ENCODE results near the gene DNASE1L3. TPM values are rescaled to one million over a fixed set of nuclear protein-coding genes. Genes with fewer than 3 reads are reported as not detected.

The DNASE1L3 gene, protein sequence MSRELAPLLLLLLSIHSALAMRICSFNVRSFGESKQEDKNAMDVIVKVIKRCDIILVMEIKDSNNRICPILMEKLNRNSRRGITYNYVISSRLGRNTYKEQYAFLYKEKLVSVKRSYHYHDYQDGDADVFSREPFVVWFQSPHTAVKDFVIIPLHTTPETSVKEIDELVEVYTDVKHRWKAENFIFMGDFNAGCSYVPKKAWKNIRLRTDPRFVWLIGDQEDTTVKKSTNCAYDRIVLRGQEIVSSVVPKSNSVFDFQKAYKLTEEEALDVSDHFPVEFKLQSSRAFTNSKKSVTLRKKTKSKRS
- not detected in 2 replicates for total RNA-seq

DNA sequence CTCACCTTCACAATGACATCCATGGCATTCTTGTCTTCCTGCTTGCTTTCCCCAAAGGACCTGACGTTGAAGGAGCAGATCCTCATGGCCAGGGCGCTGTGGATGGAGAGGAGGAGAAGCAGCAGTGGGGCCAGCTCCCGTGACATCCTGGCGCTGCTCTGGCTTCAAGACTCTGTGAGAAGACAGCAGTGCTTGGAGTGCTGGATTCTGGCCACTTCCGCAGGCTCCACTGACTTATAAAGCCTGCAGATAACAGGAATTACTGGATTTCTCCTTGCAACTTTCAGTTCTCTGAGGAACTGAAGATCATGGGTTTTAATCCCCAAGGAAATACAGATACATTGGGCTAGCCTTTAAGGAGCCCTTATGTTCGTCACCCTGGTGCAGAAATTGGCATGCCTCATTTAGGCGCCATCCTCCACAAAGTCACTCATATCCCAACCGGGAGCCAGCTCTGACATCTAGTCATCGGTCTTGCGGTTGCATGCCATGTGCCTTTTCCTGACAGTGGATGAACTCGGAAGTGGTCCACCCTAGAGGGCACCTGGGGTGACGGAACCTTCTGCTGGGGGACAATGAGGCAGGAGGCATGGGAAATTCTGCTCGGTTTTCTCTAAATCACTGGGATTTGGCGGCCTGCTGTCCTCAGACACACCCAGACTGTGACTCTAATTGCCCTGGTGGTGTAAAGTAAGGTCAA lies at the start of gene DNASE1L3:
Gene DNASE1L3 (minus strand): TSS at position 212 of the 700 bp plus-strand sequence. CDS start 66 bp downstream, at position 146.

DNA sequence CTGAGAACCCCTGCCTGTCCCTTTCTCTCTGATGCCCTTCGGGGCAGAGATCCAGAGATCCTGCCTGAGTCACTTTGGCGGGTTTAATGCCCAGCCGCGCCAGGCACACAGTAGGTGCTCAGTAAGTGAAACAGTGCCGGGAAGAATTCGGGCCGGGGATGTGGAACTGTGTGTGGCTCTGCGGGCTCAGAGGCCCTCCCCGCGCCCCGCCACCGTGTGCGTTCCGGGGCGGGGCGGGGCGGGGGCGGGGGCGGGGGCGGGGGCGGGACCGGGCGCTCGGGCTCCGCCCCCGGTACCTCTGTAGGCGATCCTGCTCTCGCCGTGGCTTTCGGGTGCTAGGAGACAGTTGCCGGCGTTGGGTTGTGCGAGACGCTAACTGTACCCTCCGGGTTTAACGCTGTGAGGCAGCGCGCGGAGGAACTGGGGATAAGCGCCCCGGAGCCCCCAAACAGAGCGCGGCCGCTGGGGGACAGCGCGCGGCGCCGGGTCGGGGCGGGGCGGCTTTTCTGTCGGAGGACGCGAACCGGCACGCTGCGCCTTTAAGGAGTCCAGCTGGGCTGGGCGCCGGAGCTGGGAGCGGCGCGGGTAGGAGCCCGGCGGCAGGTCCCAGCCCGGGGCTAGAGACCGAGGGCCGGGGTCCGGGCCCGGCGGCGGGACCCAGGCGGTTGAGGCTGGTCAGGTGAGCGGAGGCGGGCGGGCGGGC lies 26.6 kb upstream of the DNASE1L3 start, which contains the start of gene ABHD6:
Gene ABHD6 (plus strand): TSS at position 555 of the 703 bp plus-strand sequence. CDS start 18,795 bp downstream, outside the sequence.

Other genes starting within 250 kb of the DNASE1L3 start
- gene FLNB, start 202.6 kb downstream of the DNASE1L3 start, total RNA-seq = 153 and 224 TPM in 2 replicates
- 7.6 and 11.4 TPM in 2 replicates for gene ABHD6, start 26.8 kb upstream of the DNASE1L3 start, total RNA-seq
- 11.6 and 18.0 TPM in 2 replicates for gene RPP14, start 95.3 kb upstream of the DNASE1L3 start, total RNA-seq
- gene HTD2, start 95.5 kb upstream of the DNASE1L3 start, total RNA-seq = 10.6 and 11.0 TPM in 2 replicates
- 45.3 and 69.1 TPM in 2 replicates for gene PXK, start 121.9 kb upstream of the DNASE1L3 start, total RNA-seq
- 93.6 and 122 TPM in 2 replicates for gene PDHB, start 222.9 kb upstream of the DNASE1L3 start, total RNA-seq